ENCODE data around the gene ZNF23.

DNA sequence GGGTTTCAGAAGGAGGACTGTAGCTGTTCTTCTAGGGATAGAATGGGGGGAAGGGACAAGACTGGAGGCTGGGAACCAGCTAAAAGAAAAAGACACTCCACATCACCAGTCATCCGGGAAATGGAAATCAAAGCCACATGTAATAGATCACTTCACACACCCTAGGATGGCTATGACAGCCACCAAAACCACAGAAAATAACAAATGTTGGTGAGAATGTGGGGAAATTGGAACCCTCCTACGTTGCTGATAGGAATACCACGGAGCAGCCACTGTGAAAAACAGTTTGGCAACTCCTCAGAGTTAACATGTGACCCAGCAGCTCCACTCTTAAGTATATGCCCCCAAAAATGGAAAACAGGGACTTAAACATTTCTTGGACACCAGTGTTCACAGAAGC lies 22.5 kb downstream of the ZNF23 start:
- TF ChIP-seq EZH2 (IDR thresholded peaks at IDR 0.05; ENCODE audit: insufficient read depth, poor library complexity, severe bottlenecking) = no peak
- no peak for TF ChIP-seq EZH2phosphoT487 (IDR thresholded peaks at IDR 0.05; ENCODE audit: insufficient read depth, low read depth)
